ENCODE results near the gene CAMTA1.

DNA sequence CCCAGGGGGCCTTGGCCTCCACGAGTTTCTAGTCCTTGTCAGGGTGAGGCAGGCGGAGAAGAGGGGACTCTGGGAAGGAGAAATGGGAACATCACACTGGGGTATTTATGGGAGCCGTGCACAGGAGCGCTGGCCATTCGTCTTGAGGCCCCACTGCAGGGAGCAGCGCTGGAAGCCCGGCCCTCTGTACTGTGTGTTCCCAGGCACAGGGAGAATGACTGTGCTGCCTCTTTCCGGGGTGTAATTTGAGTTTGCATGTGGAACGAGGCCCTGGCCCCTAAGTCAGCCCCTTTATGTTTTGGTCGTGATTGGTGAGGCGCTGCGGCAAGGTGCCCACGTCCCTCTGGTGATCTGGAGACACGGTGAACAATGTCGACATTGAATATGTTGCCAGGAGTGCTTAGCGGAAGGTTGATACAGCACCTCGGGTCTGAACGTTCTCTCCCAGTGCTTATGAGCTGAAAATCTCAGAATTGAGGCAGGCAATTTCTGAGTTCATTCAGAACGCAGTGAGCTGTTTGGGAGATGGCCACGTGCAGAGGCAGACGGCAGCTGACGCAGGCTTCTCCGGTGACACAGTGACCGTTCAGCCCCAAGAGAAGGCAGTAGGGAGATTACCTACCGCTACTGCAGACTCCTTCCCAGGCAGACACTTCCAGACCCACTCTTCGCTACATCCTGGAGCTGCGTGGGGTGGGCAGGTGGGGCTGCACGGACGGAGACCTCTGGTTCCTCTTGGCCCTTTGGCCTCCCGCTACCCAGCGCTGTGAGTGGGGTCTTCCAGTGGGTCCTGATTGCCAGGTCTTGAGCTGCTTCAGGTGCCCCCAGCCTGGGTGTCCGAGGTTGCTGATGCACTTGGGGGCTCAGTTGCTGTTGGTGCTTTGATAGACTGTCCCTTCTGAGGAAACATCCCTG, 265.8 kb downstream of the CAMTA1 start:
- TF ChIP-seq, protein P1, sequence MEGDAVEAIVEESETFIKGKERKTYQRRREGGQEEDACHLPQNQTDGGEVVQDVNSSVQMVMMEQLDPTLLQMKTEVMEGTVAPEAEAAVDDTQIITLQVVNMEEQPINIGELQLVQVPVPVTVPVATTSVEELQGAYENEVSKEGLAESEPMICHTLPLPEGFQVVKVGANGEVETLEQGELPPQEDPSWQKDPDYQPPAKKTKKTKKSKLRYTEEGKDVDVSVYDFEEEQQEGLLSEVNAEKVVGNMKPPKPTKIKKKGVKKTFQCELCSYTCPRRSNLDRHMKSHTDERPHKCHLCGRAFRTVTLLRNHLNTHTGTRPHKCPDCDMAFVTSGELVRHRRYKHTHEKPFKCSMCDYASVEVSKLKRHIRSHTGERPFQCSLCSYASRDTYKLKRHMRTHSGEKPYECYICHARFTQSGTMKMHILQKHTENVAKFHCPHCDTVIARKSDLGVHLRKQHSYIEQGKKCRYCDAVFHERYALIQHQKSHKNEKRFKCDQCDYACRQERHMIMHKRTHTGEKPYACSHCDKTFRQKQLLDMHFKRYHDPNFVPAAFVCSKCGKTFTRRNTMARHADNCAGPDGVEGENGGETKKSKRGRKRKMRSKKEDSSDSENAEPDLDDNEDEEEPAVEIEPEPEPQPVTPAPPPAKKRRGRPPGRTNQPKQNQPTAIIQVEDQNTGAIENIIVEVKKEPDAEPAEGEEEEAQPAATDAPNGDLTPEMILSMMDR (tag by site-specific recombination; IDR thresholded peaks at IDR 0.05): no peak
- TF ChIP-seq ZNF707 (tag by site-specific recombination; IDR thresholded peaks at IDR 0.05) (no peak), ZNF48 (tag by site-specific recombination; IDR thresholded peaks at IDR 0.05) (no peak), ZBTB20 (tag by site-specific recombination; IDR thresholded peaks at IDR 0.05) (no peak), ZNF146 (tag by site-specific recombination; IDR thresholded peaks at IDR 0.05) (no peak), KLF8 (tag by site-specific recombination; IDR thresholded peaks at IDR 0.05) (no peak)
- TF ChIP-seq, protein P2, sequence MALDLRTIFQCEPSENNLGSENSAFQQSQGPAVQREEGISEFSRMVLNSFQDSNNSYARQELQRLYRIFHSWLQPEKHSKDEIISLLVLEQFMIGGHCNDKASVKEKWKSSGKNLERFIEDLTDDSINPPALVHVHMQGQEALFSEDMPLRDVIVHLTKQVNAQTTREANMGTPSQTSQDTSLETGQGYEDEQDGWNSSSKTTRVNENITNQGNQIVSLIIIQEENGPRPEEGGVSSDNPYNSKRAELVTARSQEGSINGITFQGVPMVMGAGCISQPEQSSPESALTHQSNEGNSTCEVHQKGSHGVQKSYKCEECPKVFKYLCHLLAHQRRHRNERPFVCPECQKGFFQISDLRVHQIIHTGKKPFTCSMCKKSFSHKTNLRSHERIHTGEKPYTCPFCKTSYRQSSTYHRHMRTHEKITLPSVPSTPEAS (tag by site-specific recombination; IDR thresholded peaks at IDR 0.05): no peak
- TF ChIP-seq, protein P3, sequence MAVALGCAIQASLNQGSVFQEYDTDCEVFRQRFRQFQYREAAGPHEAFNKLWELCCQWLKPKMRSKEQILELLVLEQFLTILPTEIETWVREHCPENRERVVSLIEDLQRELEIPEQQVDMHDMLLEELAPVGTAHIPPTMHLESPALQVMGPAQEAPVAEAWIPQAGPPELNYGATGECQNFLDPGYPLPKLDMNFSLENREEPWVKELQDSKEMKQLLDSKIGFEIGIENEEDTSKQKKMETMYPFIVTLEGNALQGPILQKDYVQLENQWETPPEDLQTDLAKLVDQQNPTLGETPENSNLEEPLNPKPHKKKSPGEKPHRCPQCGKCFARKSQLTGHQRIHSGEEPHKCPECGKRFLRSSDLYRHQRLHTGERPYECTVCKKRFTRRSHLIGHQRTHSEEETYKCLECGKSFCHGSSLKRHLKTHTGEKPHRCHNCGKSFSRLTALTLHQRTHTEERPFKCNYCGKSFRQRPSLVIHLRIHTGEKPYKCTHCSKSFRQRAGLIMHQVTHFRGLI (tag by site-specific recombination; IDR thresholded peaks at IDR 0.05): no peak
- TF ChIP-seq, protein P4, sequence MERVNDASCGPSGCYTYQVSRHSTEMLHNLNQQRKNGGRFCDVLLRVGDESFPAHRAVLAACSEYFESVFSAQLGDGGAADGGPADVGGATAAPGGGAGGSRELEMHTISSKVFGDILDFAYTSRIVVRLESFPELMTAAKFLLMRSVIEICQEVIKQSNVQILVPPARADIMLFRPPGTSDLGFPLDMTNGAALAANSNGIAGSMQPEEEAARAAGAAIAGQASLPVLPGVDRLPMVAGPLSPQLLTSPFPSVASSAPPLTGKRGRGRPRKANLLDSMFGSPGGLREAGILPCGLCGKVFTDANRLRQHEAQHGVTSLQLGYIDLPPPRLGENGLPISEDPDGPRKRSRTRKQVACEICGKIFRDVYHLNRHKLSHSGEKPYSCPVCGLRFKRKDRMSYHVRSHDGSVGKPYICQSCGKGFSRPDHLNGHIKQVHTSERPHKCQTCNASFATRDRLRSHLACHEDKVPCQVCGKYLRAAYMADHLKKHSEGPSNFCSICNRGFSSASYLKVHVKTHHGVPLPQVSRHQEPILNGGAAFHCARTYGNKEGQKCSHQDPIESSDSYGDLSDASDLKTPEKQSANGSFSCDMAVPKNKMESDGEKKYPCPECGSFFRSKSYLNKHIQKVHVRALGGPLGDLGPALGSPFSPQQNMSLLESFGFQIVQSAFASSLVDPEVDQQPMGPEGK (tag by site-specific recombination; IDR thresholded peaks at IDR 0.05): no peak

Measured in HEK293 (cell line).